Measurements from ENCODE around the gene ADGRG2.

ADGRG2 gene

DNA sequence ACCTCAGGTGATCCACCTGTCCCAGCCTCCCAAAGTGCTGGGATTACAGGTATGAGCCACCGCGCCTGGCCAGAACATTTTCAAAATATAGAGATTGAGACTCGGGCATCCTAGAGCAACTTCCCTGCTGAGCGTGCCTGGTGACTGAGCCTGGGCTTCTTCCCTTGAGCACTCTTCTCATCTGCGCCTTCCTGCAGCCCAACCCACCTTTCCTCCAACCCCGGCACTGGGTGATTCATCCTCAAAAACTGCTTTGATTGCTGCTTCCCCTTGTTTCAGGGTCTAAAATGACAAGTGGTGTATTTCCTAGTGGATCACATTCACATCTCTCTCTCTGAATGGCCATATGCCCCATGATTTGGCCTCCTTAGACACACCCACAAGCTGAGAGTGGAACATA lies 176.1 kb downstream of the ADGRG2 start:
- DNase-seq = no peak

DNA sequence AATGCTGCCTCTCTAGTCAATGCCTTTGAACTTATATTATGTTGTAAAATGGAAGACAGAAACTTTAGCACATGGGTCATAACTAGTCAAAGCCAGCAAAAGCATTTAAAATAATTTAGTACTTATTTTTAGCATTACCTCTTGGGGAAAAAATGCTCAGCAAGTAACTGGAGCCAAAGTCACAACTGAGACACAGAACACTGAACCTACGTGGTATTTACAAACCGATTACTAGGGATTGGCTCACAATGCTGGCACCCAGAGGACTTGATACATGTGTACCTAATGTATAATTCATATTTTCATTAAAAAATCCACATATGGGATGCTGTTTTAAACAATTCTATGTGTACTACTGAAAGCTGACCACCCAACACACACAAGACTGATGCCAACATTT lies 176.8 kb downstream of the ADGRG2 start:
- no peak for DNase-seq

- DNase-seq = no peak
Observed at GRCh38 chrX:18944482-18944881, 177.8 kb downstream of the ADGRG2 start.

- DNase-seq = no peak
Observed at GRCh38 chrX:18941896-18942295, 180.4 kb downstream of the ADGRG2 start.
